HepG2 (cell line): Measurements from ENCODE around the gene CDT1. TPM values are rescaled to one million over a fixed set of nuclear protein-coding genes. Genes with fewer than 3 reads are reported as not detected.

ENCODE experiments used
- BRD4 ChIP-seq: sonication (generic); formaldehyde crosslinking; IDR thresholded peaks from 2 replicates; pipeline ENCODE4 v1.4.0; 2020; ENCODE audit warnings: missing genetic modification reagents
- CREM ChIP-seq, 2 experiments: sonication (generic) in 1 of 2; formaldehyde crosslinking in 1 of 2; IDR thresholded peaks; 2 replicates each; pipeline versions ENCODE4 v1.4.0 to v1.6.1; 2016 to 2020; ENCODE audit warnings: antibody characterized with exemption in 1 of 2, mild to moderate bottlenecking in 1 of 2, missing genetic modification reagents in 1 of 2
- MAX ChIP-seq: IDR thresholded peaks from 2 replicates; pipeline ENCODE4 v1.6.1; 2012; ENCODE audit warnings: inconsistent platforms
- MYPOP ChIP-seq: sonication (generic); formaldehyde crosslinking; IDR thresholded peaks from 2 replicates; pipeline ENCODE4 v1.8.1; 2023; ENCODE audit warnings: mild to moderate bottlenecking, moderate library complexity, missing genetic modification reagents
- POLR2A ChIP-seq, 2 experiments: IDR thresholded peaks; 2 replicates each; pipeline ENCODE4 v1.6.1; 2011; ENCODE audit warnings: low read depth in 2 of 2, low read length in 2 of 2, mild to moderate bottlenecking in 1 of 2, moderate library complexity in 1 of 2; ENCODE audit not compliant: insufficient read depth in 1 of 2
- RNF2 ChIP-seq: fragments of 450-650 bp; conservative IDR thresholded peaks from 2 replicates; pipeline ENCODE4 v1.6.1; 2016; ENCODE audit warnings: low read depth
- SYNCRIP ChIP-seq: fragments of 200-400 bp; formaldehyde crosslinking; IDR thresholded peaks from 2 replicates; pipeline ENCODE4 v1.6.1; 2018; ENCODE audit warnings: mild to moderate bottlenecking, low read depth, low read length; ENCODE audit not compliant: insufficient read depth
- ZBTB7B ChIP-seq: sonication (generic); formaldehyde crosslinking; IDR thresholded peaks from 2 replicates; pipeline ENCODE4 v1.4.0; 2020; ENCODE audit warnings: missing genetic modification reagents
- ZNF180 ChIP-seq: sonication (generic); formaldehyde crosslinking; IDR thresholded peaks from 2 replicates; pipeline ENCODE4 v1.4.0; 2020; ENCODE audit warnings: low read depth, missing genetic modification reagents, borderline replicate concordance
- ZNF232 ChIP-seq: sonication (generic); formaldehyde crosslinking; IDR thresholded peaks from 2 replicates; pipeline ENCODE4 v1.4.0; 2020; ENCODE audit warnings: missing genetic modification reagents, borderline replicate concordance
- ZNF264 ChIP-seq: sonication (generic); formaldehyde crosslinking; IDR thresholded peaks from 2 replicates; pipeline ENCODE4 v1.4.0; 2020; ENCODE audit warnings: missing genetic modification reagents
- ZNF414 ChIP-seq: sonication (generic); formaldehyde crosslinking; IDR thresholded peaks from 2 replicates; pipeline ENCODE4 v1.5.0; 2020; ENCODE audit warnings: missing genetic modification reagents
- ZNF572 ChIP-seq: sonication (generic); formaldehyde crosslinking; IDR thresholded peaks from 2 replicates; pipeline ENCODE4 v1.5.1; 2020; ENCODE audit warnings: mild to moderate bottlenecking, missing genetic modification reagents
- ZNF724P ChIP-seq: sonication (generic); formaldehyde crosslinking; IDR thresholded peaks from 2 replicates; pipeline ENCODE4 v1.8.0; 2022; ENCODE audit warnings: missing genetic modification reagents, borderline replicate concordance
- polyA plus RNA-seq, 8 experiments: library from polyadenylated mRNA; depleted of rRNA in 3 of 8; stranded (reverse) in 7 of 8; unstranded in 1 of 8; fragments of >200 nt; fragmentation: Illumina TruSeq in 4 of 8; extraction: Trizol in 4 of 8; gene quantifications; 2 replicates each; pipeline versions ENCODE4 v1.2.1 to v1.2.3, GENCODE V29; 2011 to 2016; ENCODE audit warnings: low read depth in 4 of 8, missing spikeins in 1 of 8, mixed read lengths in 1 of 8; ENCODE audit not compliant: insufficient read depth in 1 of 8
- total RNA-seq, 5 experiments: library from RNA; depleted of rRNA; stranded (reverse); fragments of >200 nt; fragmentation: Illumina TruSeq; extraction: Trizol; gene quantifications; 2 replicates each; pipeline ENCODE4 v1.2.3, GENCODE V29; 2016; ENCODE audit warnings: low read depth in 1 of 5
- TF ChIP-seq, protein P1 (sequence below), 2 experiments: sonication (generic) in 1 of 2; formaldehyde crosslinking in 1 of 2; IDR thresholded peaks; 2 replicates each; pipeline versions ENCODE4 v1.6.1 to v1.9.0; 2014 to 2022; ENCODE audit warnings: antibody characterized with exemption in 1 of 2, borderline replicate concordance in 1 of 2, inconsistent platforms in 1 of 2, low read depth in 1 of 2, missing genetic modification reagents in 1 of 2
- TF ChIP-seq, protein P2 (sequence below): sonication (generic); formaldehyde crosslinking; IDR thresholded peaks from 2 replicates; pipeline ENCODE4 v1.4.0; 2020; ENCODE audit warnings: mild to moderate bottlenecking, missing genetic modification reagents

The CDT1 gene
- total and polyA plus RNA-seq, 2 of the 13 experiments (the other 11 are each of a cell fraction or from before 2014, with no cell fraction given): 23.1 to 23.8 TPM

DNA sequence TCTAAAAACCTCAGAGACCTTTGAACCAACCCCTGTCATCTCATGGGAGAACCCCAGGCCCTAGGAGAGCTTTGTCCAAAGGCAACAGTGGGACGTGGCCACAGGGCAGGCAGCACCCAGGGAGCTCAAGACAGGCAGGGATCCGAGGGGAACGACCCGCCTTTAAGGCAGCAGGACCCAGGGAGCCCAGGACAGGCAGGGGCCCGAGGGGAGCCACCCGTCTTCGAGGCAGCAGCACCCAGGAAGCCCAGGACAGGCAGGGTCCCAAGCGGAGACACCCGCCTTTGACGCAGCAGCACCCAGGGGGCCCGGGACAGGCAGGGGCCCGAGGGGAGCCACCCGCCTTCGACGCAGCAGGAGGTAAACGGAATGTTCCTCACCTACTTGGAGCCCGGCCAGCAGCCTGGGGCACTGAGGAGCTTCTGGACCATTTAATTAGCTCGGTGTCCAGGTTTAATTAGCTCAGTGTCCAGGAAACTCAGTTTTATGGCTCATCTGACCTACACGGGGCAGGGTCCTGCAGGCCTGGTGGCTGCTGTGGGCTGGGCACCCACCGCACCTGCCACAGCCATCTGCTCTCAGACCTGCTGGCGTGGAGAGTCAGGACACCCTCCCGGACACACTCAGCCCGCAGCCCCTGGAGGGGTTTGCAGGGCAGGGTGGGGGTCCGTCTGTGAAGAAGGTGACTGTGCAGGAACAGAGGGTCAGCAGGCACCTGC is 43.0 kb upstream of the CDT1 start (continued):
- TF ChIP-seq, protein P1, sequence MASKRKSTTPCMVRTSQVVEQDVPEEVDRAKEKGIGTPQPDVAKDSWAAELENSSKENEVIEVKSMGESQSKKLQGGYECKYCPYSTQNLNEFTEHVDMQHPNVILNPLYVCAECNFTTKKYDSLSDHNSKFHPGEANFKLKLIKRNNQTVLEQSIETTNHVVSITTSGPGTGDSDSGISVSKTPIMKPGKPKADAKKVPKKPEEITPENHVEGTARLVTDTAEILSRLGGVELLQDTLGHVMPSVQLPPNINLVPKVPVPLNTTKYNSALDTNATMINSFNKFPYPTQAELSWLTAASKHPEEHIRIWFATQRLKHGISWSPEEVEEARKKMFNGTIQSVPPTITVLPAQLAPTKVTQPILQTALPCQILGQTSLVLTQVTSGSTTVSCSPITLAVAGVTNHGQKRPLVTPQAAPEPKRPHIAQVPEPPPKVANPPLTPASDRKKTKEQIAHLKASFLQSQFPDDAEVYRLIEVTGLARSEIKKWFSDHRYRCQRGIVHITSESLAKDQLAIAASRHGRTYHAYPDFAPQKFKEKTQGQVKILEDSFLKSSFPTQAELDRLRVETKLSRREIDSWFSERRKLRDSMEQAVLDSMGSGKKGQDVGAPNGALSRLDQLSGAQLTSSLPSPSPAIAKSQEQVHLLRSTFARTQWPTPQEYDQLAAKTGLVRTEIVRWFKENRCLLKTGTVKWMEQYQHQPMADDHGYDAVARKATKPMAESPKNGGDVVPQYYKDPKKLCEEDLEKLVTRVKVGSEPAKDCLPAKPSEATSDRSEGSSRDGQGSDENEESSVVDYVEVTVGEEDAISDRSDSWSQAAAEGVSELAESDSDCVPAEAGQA (IDR thresholded peaks at IDR 0.05; ENCODE audit: low read depth): no peak
- TF ChIP-seq, protein P1 (CRISPR knock-in tag; IDR thresholded peaks at IDR 0.05; ENCODE audit: borderline replicate concordance): no peak
- TF ChIP-seq ZNF572: 0 out of 2 replicates have a peak, but pooled peaks have one; percentile 65
- no peak for TF ChIP-seq CREM (IDR thresholded peaks at IDR 0.05)
- no peak for TF ChIP-seq CREM (CRISPR knock-in tag; IDR thresholded peaks at IDR 0.05)
- TF ChIP-seq ZNF232 (CRISPR knock-in tag): no peak
- TF ChIP-seq MAX: 0 out of 2 replicates have a peak, but pooled peaks have one; percentile 13
- TF ChIP-seq, protein P2, sequence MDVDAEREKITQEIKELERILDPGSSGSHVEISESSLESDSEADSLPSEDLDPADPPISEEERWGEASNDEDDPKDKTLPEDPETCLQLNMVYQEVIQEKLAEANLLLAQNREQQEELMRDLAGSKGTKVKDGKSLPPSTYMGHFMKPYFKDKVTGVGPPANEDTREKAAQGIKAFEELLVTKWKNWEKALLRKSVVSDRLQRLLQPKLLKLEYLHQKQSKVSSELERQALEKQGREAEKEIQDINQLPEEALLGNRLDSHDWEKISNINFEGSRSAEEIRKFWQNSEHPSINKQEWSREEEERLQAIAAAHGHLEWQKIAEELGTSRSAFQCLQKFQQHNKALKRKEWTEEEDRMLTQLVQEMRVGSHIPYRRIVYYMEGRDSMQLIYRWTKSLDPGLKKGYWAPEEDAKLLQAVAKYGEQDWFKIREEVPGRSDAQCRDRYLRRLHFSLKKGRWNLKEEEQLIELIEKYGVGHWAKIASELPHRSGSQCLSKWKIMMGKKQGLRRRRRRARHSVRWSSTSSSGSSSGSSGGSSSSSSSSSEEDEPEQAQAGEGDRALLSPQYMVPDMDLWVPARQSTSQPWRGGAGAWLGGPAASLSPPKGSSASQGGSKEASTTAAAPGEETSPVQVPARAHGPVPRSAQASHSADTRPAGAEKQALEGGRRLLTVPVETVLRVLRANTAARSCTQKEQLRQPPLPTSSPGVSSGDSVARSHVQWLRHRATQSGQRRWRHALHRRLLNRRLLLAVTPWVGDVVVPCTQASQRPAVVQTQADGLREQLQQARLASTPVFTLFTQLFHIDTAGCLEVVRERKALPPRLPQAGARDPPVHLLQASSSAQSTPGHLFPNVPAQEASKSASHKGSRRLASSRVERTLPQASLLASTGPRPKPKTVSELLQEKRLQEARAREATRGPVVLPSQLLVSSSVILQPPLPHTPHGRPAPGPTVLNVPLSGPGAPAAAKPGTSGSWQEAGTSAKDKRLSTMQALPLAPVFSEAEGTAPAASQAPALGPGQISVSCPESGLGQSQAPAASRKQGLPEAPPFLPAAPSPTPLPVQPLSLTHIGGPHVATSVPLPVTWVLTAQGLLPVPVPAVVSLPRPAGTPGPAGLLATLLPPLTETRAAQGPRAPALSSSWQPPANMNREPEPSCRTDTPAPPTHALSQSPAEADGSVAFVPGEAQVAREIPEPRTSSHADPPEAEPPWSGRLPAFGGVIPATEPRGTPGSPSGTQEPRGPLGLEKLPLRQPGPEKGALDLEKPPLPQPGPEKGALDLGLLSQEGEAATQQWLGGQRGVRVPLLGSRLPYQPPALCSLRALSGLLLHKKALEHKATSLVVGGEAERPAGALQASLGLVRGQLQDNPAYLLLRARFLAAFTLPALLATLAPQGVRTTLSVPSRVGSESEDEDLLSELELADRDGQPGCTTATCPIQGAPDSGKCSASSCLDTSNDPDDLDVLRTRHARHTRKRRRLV (CRISPR knock-in tag): no peak
- TF ChIP-seq POLR2A (IDR thresholded peaks at IDR 0.05; ENCODE audit: insufficient read depth in 1 of 2, low read depth in 2 of 2, low read length in 2 of 2): peak in 1 of 2 experiments; percentile 27; a peak in 1 of 4 replicates
- TF ChIP-seq ZNF724P (CRISPR knock-in tag): no peak
- no peak for TF ChIP-seq MYPOP (CRISPR knock-in tag)
- TF ChIP-seq RNF2: no peak
- TF ChIP-seq SYNCRIP: no peak
- no peak for TF ChIP-seq ZNF180 (CRISPR knock-in tag)
- TF ChIP-seq ZBTB7B (CRISPR knock-in tag): no peak
- TF ChIP-seq ZNF264: no peak
- TF ChIP-seq BRD4 (CRISPR knock-in tag): no peak
- TF ChIP-seq ZNF414 (CRISPR knock-in tag): no peak
